ENCODE measurements around the gene SCN10A.

The SCN10A gene

GRCh38 chr3:38773528-38773927, 42.5 kb downstream of the SCN10A start:
- no peak for TF ChIP-seq CTCF (IDR thresholded peaks at IDR 0.05; ENCODE audit: low read depth, low read length)
- Histone ChIP-seq H3K27ac (no peak overlapping the region), H3K9me3 (ENCODE audit: severe bottlenecking) (no peaks in the 10 kb centered on the region), H3K36me3 (no peaks in the 10 kb centered on the region), H3K4me3 (ENCODE audit: low read depth, low read length) (no peak overlapping the region), H3K27me3 (ENCODE audit: insufficient read depth, low read depth, severe bottlenecking) (peaks cover 14% of the 10 kb centered on the region)
- DNase-seq = no peak

GRCh38 chr3:38763569-38763968, 52.4 kb downstream of the SCN10A start:
- Histone ChIP-seq H3K4me3 (ENCODE audit: low read depth, low read length) (no peak overlapping the region), H3K27ac (no peak overlapping the region), H3K9me3 (ENCODE audit: severe bottlenecking) (peaks cover 6% of the 10 kb centered on the region), H3K27me3 (ENCODE audit: insufficient read depth, low read depth, severe bottlenecking) (peaks cover 28% of the 10 kb centered on the region), H3K36me3 (no peaks in the 10 kb centered on the region)
- DNase-seq = no peak
- TF ChIP-seq CTCF (IDR thresholded peaks at IDR 0.05; ENCODE audit: low read depth, low read length) = no peak

- peaks cover 6% of the 10 kb centered on the region for H3K9me3 ChIP-seq (ENCODE audit: severe bottlenecking)
- TF ChIP-seq CTCF (IDR thresholded peaks at IDR 0.05; ENCODE audit: low read depth, low read length) = no peak
- no peaks in the 10 kb centered on the region for H3K36me3 ChIP-seq
- H3K4me3 ChIP-seq (ENCODE audit: low read depth, low read length) = no peak overlapping the region
- no peak overlapping the region for H3K27ac ChIP-seq
- H3K27me3 ChIP-seq (ENCODE audit: insufficient read depth, low read depth, severe bottlenecking) = peaks cover 32% of the 10 kb centered on the region
- no peak for DNase-seq
These were observed 57.5 kb downstream of the SCN10A start for GRCh38 chr3:38758557-38758956.

- no peak for TF ChIP-seq CTCF (IDR thresholded peaks at IDR 0.05; ENCODE audit: low read depth, low read length)
- peaks cover 6% of the 10 kb centered on the region for H3K9me3 ChIP-seq (ENCODE audit: severe bottlenecking)
- DNase-seq = no peak
- no peak overlapping the region for H3K4me3 ChIP-seq (ENCODE audit: low read depth, low read length)
- no peak overlapping the region for H3K27ac ChIP-seq
- no peaks in the 10 kb centered on the region for H3K36me3 ChIP-seq
- peaks cover 37% of the 10 kb centered on the region for H3K27me3 ChIP-seq (ENCODE audit: insufficient read depth, low read depth, severe bottlenecking)
These were observed 58.3 kb downstream of the SCN10A start for GRCh38 chr3:38757721-38758120.

GRCh38 chr3:38756892-38757291, 59.1 kb downstream of the SCN10A start:
- peaks cover 37% of the 10 kb centered on the region for H3K27me3 ChIP-seq (ENCODE audit: insufficient read depth, low read depth, severe bottlenecking)
- no peak overlapping the region for H3K27ac ChIP-seq
- peaks cover 6% of the 10 kb centered on the region for H3K9me3 ChIP-seq (ENCODE audit: severe bottlenecking)
- TF ChIP-seq CTCF (IDR thresholded peaks at IDR 0.05; ENCODE audit: low read depth, low read length) = no peak
- DNase-seq = no peak
- H3K4me3 ChIP-seq (ENCODE audit: low read depth, low read length) = no peak overlapping the region
- H3K36me3 ChIP-seq = no peaks in the 10 kb centered on the region

- H3K27me3 ChIP-seq (ENCODE audit: insufficient read depth, low read depth, severe bottlenecking) = peaks cover 38% of the 10 kb centered on the region
- H3K36me3 ChIP-seq = no peaks in the 10 kb centered on the region
- no peak overlapping the region for H3K27ac ChIP-seq
- no peak overlapping the region for H3K4me3 ChIP-seq (ENCODE audit: low read depth, low read length)
- H3K9me3 ChIP-seq (ENCODE audit: severe bottlenecking) = peaks cover 2% of the 10 kb centered on the region
- no peak for TF ChIP-seq CTCF (IDR thresholded peaks at IDR 0.05; ENCODE audit: low read depth, low read length)
- DNase-seq = no peak
These were observed 60.9 kb downstream of the SCN10A start for GRCh38 chr3:38755130-38755529.
